Muscle layer of colon (tissue), 2 donors: ENCODE measurements around the gene GRIN2C.

Experiments used
- H3K27ac ChIP-seq: one replicate; pipeline ENCODE4 v1.7.0; 2013; ENCODE audit warnings: low read depth, mild to moderate bottlenecking, low read length, moderate library complexity
- H3K27me3 ChIP-seq, 2 donors: one replicate each; pipeline ENCODE4 v1.7.0; 2013; ENCODE audit warnings: low read length in 2 of 2, mild to moderate bottlenecking in 2 of 2; ENCODE audit not compliant: insufficient read depth in 2 of 2, control insufficient read depth in 1 of 2
- H3K36me3 ChIP-seq: one replicate; pipeline ENCODE4 v1.7.0; 2013; ENCODE audit warnings: mild to moderate bottlenecking, low read length; ENCODE audit not compliant: insufficient read depth
- H3K4me1 ChIP-seq: one replicate; pipeline ENCODE4 v1.7.0; 2013; ENCODE audit warnings: mild to moderate bottlenecking, low read length; ENCODE audit not compliant: insufficient read depth
- H3K4me3 ChIP-seq, 2 donors: one replicate each; pipeline ENCODE4 v1.7.0; 2013; ENCODE audit warnings: low read length in 2 of 2, low read depth in 1 of 2, mild to moderate bottlenecking in 1 of 2, moderate library complexity in 1 of 2
- H3K9ac ChIP-seq: one replicate; pipeline ENCODE4 v1.7.0; 2013; ENCODE audit warnings: low read length
- H3K9me3 ChIP-seq: one replicate; pipeline ENCODE4 v1.7.0; 2013; ENCODE audit warnings: mild to moderate bottlenecking, low read length
- donor health status: abdominal sarcoma.
- donor health status: Adenocarcinoma of cecum.

GRIN2C gene

DNA sequence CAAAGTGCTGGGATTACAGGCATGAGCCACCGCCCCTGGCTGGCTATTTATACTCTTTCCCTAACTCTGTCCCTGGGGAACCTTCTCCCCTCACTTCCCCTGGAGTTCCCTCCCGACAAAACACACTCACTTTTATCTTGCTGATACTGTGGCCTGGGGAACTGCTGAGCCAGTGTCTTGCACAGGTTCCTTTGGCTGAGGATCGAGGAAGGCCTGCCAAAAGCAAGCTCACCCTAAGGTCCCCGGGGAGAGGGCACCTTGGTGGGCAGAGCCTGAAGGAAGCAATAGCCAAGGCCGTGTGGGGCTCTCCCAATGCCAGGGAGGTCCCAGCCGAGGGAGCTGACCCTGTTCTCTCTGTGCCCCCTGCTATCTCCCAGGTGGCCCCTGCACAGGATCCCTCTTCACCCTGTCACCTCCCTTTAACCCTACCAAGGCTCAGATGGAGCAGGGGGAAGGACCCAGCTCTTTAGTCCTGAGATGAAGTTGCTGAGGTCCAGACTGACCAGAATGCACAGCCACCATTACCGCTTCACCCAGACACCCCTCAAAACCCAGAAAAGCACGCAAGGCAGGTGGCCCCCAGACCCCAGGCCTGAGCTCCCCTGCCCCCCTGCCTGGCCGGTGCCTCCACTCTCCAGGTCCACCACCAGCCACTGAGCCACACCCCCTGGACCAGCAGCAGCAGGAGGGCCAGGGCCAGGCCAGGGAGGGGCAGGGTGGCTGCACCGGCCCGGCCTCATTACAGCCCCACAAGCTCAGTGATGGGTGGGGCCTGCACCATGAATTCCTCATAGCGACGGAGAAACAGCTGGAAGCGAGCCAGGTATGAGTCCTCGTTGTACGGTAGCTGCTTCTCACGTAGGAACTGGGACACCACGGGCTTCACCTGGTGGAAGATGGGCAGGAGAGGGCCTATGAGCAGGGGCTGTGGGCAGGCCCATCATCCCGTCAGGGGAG, 18.2 kb upstream of the GRIN2C start:
- no peak overlapping the region for H3K4me3 ChIP-seq
- peaks cover 7% of the 10 kb centered on the region for H3K4me1 ChIP-seq
- H3K36me3 ChIP-seq, result no peaks in the 10 kb centered on the region
- no peak overlapping the region for H3K27ac ChIP-seq
- no peak overlapping the region for H3K9ac ChIP-seq
- peaks cover 0 to 23% of the 10 kb centered on the region in 2 donors for H3K27me3 ChIP-seq
- H3K9me3 ChIP-seq, result no peaks in the 10 kb centered on the region

- H3K27ac ChIP-seq, result no peak overlapping the region
- H3K36me3 ChIP-seq, result no peaks in the 10 kb centered on the region
- no peak overlapping the region for H3K9ac ChIP-seq
- no peaks in the 10 kb centered on the region for H3K9me3 ChIP-seq
- peaks cover 13% of the 10 kb centered on the region for H3K4me1 ChIP-seq
- H3K4me3 ChIP-seq, result no peak overlapping the region
- H3K27me3 ChIP-seq, result peaks cover 0 to 14% of the 10 kb centered on the region in 2 donors
Measured at GRCh38 chr17:74875977-74876593, 16.4 kb upstream of the GRIN2C start.

GRCh38 chr17:74875155-74875976, 15.7 kb upstream of the GRIN2C start:
- no peak overlapping the region for H3K27ac ChIP-seq
- H3K4me1 ChIP-seq, result peaks cover 13% of the 10 kb centered on the region
- H3K4me3 ChIP-seq, result no peak overlapping the region
- H3K9ac ChIP-seq, result no peak overlapping the region
- no peaks in the 10 kb centered on the region for H3K9me3 ChIP-seq
- H3K27me3 ChIP-seq, result peaks cover 0 to 11% of the 10 kb centered on the region in 2 donors
- no peaks in the 10 kb centered on the region for H3K36me3 ChIP-seq

DNA sequence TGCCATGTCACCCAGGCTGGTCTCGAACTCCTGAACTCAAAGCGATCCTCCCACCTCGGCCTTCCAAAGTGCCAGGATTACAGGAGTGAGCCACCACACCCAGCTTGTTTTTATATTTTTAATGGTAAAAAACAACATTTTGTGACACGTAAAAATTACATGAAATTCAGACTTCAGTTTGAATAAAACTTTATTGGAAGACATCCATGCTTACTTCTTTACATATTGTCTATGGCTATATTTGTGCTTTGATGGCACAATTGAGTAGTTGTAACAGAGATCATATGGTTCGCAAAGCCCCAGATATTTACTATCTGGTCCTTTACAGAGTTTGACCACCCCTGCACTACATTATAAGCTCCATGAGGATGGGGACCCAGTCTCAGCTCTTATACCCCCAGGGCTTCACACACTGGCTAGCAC, 14.9 kb upstream of the GRIN2C start:
- H3K9ac ChIP-seq, result no peak overlapping the region
- no peak overlapping the region for H3K27ac ChIP-seq
- peaks cover 13% of the 10 kb centered on the region for H3K4me1 ChIP-seq
- H3K27me3 ChIP-seq, result peaks cover 0 to 11% of the 10 kb centered on the region in 2 donors
- H3K9me3 ChIP-seq, result no peaks in the 10 kb centered on the region
- H3K36me3 ChIP-seq, result no peaks in the 10 kb centered on the region
- H3K4me3 ChIP-seq, result no peak overlapping the region

DNA sequence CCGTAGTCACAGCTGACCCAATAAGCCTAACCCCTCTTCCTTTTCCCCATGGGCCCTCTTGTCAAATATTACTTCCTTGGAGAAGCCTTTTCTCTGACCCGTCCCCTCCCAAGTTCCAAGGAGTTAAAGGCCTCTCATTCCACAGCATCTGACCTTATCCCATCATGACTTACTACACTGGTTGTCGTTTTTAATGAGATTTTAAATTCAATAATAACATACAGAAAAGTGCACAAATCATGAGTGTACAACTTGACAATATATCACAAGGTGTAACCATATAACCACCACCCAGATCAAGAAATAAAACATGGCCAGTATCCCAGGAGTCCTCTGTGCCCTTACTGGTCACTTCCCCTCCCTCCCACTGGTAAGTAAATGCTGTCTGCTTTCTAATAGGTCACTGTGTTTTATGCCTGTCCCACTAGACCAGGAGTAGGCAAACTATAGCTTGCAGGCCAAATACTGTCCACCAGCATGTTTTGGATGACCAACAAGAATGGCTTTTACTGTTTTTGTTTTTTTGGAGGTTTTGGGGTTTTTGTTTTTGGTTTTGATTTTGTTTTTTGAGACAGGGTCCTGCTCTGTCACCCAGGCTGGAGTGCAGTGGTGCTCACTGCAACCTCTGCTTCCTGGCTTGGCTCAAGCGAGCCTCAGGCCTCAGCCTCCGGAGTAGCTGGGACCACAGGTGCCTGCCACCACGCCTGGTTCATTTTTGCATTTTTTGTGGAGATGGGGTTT, 14.4 kb upstream of the GRIN2C start:
- Histone ChIP-seq H3K27me3 (peaks cover 0 to 7% of the 10 kb centered on the region in 2 donors), H3K36me3 (no peaks in the 10 kb centered on the region), H3K27ac (peak overlapping the region; percentile 82), H3K4me1 (peaks cover 13% of the 10 kb centered on the region), H3K9me3 (no peaks in the 10 kb centered on the region), H3K4me3 (peak overlapping the region; percentile 51 to 86), H3K9ac (peak overlapping the region; percentile 75)

DNA sequence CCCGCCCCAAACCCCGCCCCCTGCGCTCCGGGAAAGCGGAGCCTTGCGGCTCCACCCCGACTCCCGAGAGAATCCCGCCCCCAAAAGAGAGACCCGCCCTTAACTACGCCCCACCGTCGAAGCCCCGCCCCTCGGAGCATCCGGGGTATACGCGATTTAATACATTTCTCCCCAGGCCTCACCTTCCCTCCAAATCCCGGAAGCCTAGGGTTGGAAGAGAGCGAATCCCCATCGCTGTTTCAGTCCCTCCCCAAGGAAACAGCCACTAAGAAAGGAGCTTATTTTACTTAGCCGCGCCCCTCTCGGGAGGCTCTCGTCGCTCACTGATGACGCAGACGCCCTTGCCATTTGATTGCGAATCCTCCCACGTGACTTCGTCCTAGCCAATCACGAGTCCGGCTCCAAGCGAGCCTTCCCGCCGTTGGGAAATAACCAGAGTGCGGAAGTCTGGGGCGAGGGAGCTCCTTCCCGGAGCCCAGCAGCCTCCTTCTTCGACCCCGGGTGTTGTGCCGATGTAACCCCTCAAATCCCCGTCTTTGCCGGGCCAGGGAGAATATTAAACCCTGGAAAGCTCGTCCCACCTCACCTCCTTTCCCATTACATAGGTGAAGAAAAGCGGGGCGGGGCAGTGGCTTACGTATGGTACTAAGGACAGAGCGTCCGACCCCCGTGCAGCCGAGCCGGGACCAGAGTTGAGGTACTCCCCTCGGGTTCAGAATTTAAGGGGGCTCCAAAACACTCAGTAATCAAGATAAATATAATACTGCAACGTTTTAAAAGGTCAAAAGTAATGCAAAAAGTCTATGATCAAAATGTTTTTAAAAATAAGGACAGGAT, 13.6 kb upstream of the GRIN2C start:
- peak overlapping the region; percentile 82 for H3K27ac ChIP-seq
- peaks cover 0 to 5% of the 10 kb centered on the region in 2 donors for H3K27me3 ChIP-seq
- H3K4me1 ChIP-seq, result peaks cover 13% of the 10 kb centered on the region
- peak overlapping the region; percentile 75 for H3K9ac ChIP-seq
- peak overlapping the region; percentile 75 to 86 for H3K4me3 ChIP-seq
- no peaks in the 10 kb centered on the region for H3K9me3 ChIP-seq
- H3K36me3 ChIP-seq, result no peaks in the 10 kb centered on the region

- H3K4me3 ChIP-seq, result peak within 1 kb of the TSS; percentile 75 to 86
- no peaks in the 10 kb centered on the region for H3K9me3 ChIP-seq
- H3K27me3 ChIP-seq, result no peaks in the 10 kb centered on the region
- peak within 1 kb of the TSS; percentile 75 for H3K9ac ChIP-seq
- H3K4me1 ChIP-seq, result peaks cover 13% of the 10 kb centered on the region
- H3K27ac ChIP-seq, result peak within 1 kb of the TSS; percentile 82
- H3K36me3 ChIP-seq, result no peaks in the 10 kb centered on the region
Measured at GRCh38 chr17:74872313-74873036, 12.8 kb upstream of the GRIN2C start, which contains the start of gene FDXR. Gene FDXR, minus strand, starts transcription at chr17:74872994. Its CDS starts 50 bp downstream, at chr17:74872944.

DNA sequence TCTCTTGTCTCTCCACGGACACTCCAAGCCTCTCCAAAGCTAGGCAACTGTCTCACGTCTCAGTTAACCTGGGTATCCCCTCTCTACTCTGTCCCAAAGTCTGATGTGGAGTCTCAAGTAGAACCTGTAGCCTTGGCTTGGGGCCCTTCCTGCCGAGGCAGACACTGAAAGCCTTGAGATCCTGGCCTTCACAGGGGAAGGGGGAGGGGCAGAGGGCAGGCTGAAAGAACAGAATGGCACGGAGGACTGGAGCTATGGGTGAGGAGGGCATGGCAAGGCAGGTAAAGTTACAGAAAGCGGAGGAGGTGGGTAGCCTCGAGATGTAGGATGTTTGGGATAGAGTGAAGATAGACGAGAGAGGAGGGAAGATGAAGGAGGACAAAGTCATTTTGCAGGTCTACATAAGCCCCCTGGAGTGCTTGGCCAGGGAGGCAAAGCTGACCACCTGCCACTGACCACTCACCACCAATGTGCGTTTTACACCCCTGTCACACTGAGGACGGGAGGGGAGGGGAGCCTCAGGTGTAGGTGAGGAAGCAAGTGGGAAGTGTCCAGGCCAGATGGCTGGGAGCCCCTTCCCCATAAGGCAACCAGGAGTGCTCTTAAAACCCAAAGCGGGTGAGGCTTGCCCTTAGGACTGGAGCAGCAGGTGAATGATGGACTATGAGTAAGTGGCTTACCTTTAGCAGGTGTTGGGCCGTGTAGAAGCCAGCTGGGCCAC, 11.8 kb upstream of the GRIN2C start:
- no peaks in the 10 kb centered on the region for H3K9me3 ChIP-seq
- H3K27ac ChIP-seq, result no peak overlapping the region
- H3K27me3 ChIP-seq, result no peaks in the 10 kb centered on the region
- H3K4me3 ChIP-seq, result no peak overlapping the region
- H3K4me1 ChIP-seq, result peaks cover 13% of the 10 kb centered on the region
- no peak overlapping the region for H3K9ac ChIP-seq
- no peaks in the 10 kb centered on the region for H3K36me3 ChIP-seq

GRCh38 chr17:74870512-74870911, 10.8 kb upstream of the GRIN2C start:
- H3K9ac ChIP-seq, result no peak overlapping the region
- H3K4me3 ChIP-seq, result no peak overlapping the region
- no peaks in the 10 kb centered on the region for H3K9me3 ChIP-seq
- H3K27ac ChIP-seq, result no peak overlapping the region
- H3K4me1 ChIP-seq, result peaks cover 13% of the 10 kb centered on the region
- no peaks in the 10 kb centered on the region for H3K27me3 ChIP-seq
- no peaks in the 10 kb centered on the region for H3K36me3 ChIP-seq
